ENCODE data around the gene DNAJB5.
"Not testable (repeated sequence)": the region's sequence is repeated elsewhere in the genome, so short reads cannot be mapped to it uniquely, and the experiment has no call there.

The DNAJB5 gene

GRCh38 chr9:34989003-34989945 lies at the start of gene DNAJB5:
TSS of gene DNAJB5 (plus strand) at chr9:34989745. CDS start at chr9:34990631, 886 bp downstream.
- DNase-seq (ENCODE audit: low spot score) = peak; percentile 98

DNA sequence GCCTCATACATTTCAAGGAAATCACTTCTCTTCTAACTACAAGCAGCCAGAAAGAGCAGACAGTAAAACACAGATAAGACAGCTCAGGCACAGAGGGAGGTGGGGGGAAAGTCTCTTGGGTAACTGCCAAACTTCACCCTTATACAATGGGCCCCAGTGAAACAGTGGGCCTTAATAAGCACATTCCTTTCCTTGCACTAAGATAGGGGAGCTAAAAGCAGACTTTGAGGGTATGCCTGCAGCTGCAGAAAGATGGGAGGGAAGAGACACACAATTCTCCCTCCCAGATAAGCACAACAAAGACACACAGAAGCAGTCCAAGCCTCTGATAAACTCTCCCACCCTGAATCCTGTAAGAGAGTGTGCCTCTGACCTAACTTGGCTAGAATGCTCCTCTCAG lies 49.6 kb upstream of the DNAJB5 start:
- not testable (repeated sequence) for DNase-seq (ENCODE audit: low spot score)

DNA sequence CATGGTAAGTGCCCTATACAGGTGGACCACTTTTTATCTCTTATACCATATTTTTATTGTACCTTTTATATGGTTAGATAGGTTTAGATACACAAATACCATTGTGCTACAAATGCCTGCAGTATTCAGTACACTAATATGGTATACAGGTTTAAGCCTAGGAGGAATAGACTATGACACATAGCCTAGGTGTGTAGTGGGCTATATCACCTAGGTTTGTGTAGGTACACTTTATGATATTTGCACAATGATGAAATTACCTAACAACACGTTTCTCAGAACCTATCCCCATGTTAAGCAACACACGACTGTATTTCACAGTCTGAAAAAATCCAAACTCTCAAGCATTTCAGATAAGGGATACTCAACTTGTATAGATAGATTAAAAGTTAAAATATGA lies 41.1 kb upstream of the DNAJB5 start:
- no peak for DNase-seq (ENCODE audit: low spot score)

DNA sequence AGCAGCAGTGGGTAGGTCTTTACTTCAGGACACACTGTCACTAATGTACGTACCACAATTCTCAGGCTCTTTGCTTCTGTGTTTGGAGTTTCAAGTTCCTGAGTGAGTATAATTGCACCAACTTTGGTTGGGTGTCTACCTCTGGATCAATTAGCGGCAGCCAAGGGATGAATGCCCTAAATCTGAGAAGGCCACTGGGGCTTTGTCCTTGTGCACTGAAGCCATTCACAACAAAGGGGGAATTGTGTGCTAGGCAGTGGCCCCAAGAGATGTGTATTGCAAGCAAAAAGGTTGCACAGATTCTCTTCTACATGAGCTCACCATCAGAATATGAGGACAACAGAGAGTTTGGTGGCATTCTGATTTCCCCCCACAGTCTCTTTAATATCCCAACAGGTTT lies 35.3 kb upstream of the DNAJB5 start:
- DNase-seq (ENCODE audit: low spot score) = no peak

GRCh38 chr9:34956066-34956465 lies 33.5 kb upstream of the DNAJB5 start:
- DNase-seq (ENCODE audit: low spot score) = not testable (repeated sequence)

GRCh38 chr9:34956648-34957047 lies 32.9 kb upstream of the DNAJB5 start:
- DNase-seq (ENCODE audit: low spot score) = no peak

- peak; percentile 83 for DNase-seq (ENCODE audit: low spot score)
Observed at GRCh38 chr9:34957492-34958410, 31.8 kb upstream of the DNAJB5 start, which contains the start of gene PHF24. TSS of gene PHF24 (plus strand) at chr9:34958285. CDS start at chr9:34971299, 13,014 bp downstream.

- DNase-seq (ENCODE audit: low spot score) = peak; percentile 29
Observed at GRCh38 chr9:34958411-34958982, 31.0 kb upstream of the DNAJB5 start.

DNA sequence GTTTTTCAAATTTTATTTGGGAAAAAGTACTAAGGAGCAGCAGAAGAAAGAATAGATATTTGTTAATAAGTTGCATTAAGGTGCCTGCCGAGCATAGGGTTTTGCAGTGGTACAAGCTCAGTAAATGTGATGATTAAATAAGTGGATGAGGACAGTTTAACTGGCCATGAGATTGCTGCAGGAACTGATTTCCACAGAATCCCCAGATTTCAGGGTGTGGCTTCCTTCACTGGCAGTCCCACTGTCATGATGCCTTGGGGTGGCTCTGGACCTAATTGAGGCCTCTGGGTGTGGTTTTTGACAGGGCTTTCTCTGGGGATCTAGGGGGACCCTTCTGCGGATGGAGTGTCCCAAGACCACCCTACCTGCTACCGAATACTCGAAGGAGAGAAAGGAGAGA lies 30.1 kb upstream of the DNAJB5 start:
- no peak for DNase-seq (ENCODE audit: low spot score)

DNA sequence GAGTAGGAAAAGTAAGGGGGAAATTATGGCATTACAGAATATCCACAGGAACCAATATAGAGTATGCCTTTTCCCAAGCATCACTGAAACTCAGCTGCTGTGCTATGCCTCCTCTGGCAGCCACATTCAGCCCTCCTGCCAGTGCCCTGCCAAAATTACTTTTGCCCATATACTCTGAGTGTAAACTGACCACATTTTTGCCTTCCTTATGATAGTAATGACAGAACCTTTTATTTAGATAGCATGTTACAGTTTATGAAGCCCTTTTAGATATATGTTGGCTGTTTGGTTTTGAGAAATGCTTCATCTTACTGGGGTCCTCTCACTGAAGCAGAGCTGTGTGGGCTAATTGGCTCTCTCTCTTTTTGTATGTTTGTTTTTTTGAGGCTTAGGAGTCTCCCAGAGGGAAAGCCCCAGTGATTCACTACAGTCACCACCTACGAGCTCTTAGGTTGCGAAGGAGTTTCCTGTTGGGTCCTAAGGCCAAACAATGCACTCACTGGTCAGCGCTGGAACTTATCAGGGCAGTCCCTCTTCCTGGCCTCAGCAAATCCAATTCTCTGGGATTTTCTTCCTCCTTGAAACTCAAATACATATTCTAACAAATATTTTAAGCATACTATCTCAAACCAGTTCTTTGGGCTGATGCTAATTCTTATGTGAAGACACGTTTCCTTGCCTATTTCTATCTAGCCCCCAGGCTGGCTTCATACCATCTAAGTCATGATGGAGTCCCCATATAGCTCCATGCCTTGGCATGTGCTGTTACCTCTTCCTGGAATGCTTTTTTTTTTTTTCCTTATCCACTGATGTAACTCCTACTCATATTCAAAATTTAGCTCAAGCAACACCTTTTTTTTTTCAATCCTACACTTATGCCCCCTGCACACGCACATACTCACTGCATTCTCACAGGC lies 27.7 kb upstream of the DNAJB5 start:
- no peak for DNase-seq (ENCODE audit: low spot score)

DNA sequence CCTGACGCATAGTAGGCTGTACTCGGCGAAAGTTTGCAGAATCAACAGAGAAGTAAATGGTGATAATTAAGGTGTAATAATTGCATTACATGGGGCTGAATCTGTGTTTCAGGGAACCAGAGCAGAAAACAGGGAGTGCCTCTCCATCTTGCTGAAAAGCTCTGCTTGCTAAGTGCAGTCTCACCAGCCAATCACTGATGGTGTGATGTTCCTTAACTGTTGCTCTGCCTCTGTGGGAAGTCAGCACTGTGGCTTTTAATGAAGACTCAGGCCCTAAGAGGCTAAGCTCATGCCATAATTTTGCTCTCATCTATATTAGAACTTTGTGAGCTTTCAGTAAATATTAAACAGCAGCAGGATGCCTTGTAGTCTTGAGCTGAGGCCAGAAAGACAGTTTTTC lies 27.0 kb upstream of the DNAJB5 start:
- no peak for DNase-seq (ENCODE audit: low spot score)

DNA sequence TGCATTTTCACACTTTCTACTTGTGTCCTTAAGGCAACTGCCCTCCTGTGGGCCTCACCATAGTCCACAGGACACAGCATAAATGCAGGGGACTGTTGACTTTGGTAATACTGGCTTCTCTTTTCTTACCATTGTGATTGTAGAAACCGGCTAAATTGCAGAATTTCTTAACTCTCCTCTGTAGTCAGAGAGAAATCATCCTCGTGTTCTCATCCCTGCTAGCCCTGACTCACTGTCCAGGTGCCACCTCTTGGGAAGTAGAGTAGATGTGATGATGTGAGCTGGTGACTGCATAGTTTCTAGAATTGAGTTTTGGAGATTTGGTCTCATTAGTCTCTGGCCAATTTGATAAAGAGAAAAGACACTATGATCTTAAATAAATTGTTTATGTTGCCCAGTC lies 26.0 kb upstream of the DNAJB5 start:
- DNase-seq (ENCODE audit: low spot score) = no peak

DNA sequence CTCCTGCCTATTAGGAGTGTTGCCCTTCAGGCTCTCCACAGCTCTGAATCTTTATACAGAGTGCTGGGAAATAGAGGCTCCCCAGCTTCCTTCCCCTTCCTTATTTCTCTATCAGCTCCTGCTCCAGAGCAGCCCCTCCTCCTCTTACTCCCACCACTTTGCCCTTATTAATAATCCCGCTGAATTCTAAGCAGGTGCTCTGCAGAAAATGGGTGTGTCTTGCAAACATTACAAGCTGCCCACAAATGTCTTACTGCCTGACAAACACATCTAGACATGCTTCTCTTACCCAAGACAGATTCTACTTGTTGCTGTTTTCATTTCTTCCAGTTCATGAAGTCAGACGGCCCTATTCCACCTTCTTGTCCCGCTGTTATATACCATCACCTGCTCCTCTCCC lies 25.1 kb upstream of the DNAJB5 start:
- DNase-seq (ENCODE audit: low spot score) = no peak

- DNase-seq (ENCODE audit: low spot score) = no peak
Observed at GRCh38 chr9:34971146-34971811, 18.3 kb upstream of the DNAJB5 start.

GRCh38 chr9:34974664-34975063 lies 14.9 kb upstream of the DNAJB5 start:
- DNase-seq (ENCODE audit: low spot score) = no peak

DNA sequence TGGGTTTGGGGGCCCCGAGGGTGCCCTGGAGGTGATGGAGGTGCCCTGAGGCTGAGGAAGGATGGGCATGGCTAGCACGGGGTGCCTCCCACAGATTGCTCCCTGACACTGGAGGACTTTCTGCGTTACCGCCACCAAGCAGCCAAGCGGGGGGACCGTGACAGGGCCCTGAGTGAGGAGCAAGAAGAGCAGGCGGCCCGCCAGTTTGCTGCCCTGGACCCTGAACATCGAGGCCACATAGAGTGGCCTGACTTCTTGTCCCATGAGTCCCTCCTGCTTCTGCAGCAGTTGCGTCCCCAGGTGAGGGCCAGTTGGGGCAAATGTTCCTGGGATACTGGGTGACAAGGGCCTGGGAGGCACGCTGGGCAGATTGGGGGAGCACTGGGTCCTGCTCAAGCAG lies 13.1 kb upstream of the DNAJB5 start:
- no peak for DNase-seq (ENCODE audit: low spot score)

- DNase-seq (ENCODE audit: low spot score) = no peak
Observed at GRCh38 chr9:34976992-34977391, 12.6 kb upstream of the DNAJB5 start.

- DNase-seq (ENCODE audit: low spot score) = no peak
Observed at GRCh38 chr9:34980181-34980761, 9.3 kb upstream of the DNAJB5 start.

DNA sequence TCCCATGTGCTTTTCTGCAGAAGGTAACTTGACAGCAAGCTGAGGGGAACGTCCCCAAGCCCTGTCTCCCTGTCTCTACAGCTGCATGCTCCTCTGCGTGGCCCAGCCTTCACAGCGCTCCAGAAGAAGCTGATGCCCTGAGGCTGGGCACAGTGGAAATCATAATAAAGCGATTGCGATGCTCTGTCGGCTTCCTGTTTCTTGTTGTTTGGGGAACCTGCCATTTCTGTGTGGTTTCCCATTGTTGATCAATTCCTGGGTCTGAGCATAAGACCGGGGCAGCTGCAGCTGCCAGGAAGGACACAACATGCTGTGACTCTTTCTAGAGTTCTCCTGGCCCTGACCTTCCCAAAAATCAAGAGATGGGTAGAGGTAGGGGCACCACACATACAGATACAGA lies 7.2 kb upstream of the DNAJB5 start:
- DNase-seq (ENCODE audit: low spot score) = no peak

GRCh38 chr9:34983209-34983608 lies 6.3 kb upstream of the DNAJB5 start:
- DNase-seq (ENCODE audit: low spot score) = no peak
